NCI-H524 treated with DMSO at 0.1 percent for 48 hours (cell line): Measurements from ENCODE around the gene DUSP2.
"Not testable (repeated sequence)": the region's sequence is repeated elsewhere in the genome, so short reads cannot be mapped to it uniquely, and the experiment has no call there.

ENCODE experiments used
- DNase-seq: peaks from one replicate; lab custom pipeline; 2025; lab: John Stamatoyannopoulos, UW

DUSP2 gene

GRCh38 chr2:96163415-96163767 lies 18.2 kb upstream of the DUSP2 start:
- no peak for DNase-seq

GRCh38 chr2:96161898-96162297 lies 16.7 kb upstream of the DUSP2 start:
- no peak for DNase-seq

GRCh38 chr2:96160366-96160765 lies 15.1 kb upstream of the DUSP2 start:
- DNase-seq: not testable (repeated sequence)

- no peak for DNase-seq
These were observed 14.0 kb upstream of the DUSP2 start for GRCh38 chr2:96159084-96159830.

GRCh38 chr2:96158554-96158940 lies 13.3 kb upstream of the DUSP2 start:
- no peak for DNase-seq

- no peak for DNase-seq
These were observed 12.7 kb upstream of the DUSP2 start for GRCh38 chr2:96157649-96158553.

GRCh38 chr2:96156926-96157648 lies 11.8 kb upstream of the DUSP2 start:
- DNase-seq: no peak

GRCh38 chr2:96156011-96156820 lies 11.0 kb upstream of the DUSP2 start:
- no peak for DNase-seq

- DNase-seq: no peak
These were observed 9.5 kb upstream of the DUSP2 start for GRCh38 chr2:96154506-96155380.

GRCh38 chr2:96153991-96154431 lies 8.8 kb upstream of the DUSP2 start:
- DNase-seq: no peak

GRCh38 chr2:96153291-96153713 lies 8.1 kb upstream of the DUSP2 start:
- DNase-seq: no peak

- no peak for DNase-seq
These were observed 7.3 kb upstream of the DUSP2 start for GRCh38 chr2:96152304-96153161.

GRCh38 chr2:96151595-96152303 lies 6.5 kb upstream of the DUSP2 start:
- DNase-seq: no peak

GRCh38 chr2:96150791-96151594 lies 5.8 kb upstream of the DUSP2 start:
- no peak for DNase-seq

GRCh38 chr2:96150007-96150640 lies 4.9 kb upstream of the DUSP2 start:
- no peak for DNase-seq

GRCh38 chr2:96148410-96149217 lies 3.4 kb upstream of the DUSP2 start:
- no peak for DNase-seq
